ENCODE measurements around the gene IQSEC1. TPM values are rescaled to one million over a fixed set of nuclear protein-coding genes. Genes with fewer than 3 reads are reported as not detected.

The IQSEC1 gene
- total and polyA plus RNA-seq, 2 experiments from 2014 or later = 21.2 to 24.7 TPM

- DNase-seq (ENCODE audit: low spot score) = no peak
- no peaks in the 10 kb centered on the region for H3K9me2 ChIP-seq (replicated peaks; ENCODE audit: insufficient read depth)
- H3K36me3 ChIP-seq (replicated peaks; ENCODE audit: insufficient read depth, low read depth) = no peaks in the 10 kb centered on the region
- TF ChIP-seq CTCF (IDR thresholded peaks at IDR 0.05; ENCODE audit: poor library complexity) (no peak), EZH2 (IDR thresholded peaks at IDR 0.05; ENCODE audit: borderline replicate concordance) (no peak)
- H3K4me2 ChIP-seq = no peak overlapping the region
- no peaks in the 10 kb centered on the region for H4K20me1 ChIP-seq (ENCODE audit: insufficient read depth, poor library complexity, severe bottlenecking)
- H2AFZ ChIP-seq = no peak overlapping the region
- no peak overlapping the region for H3K27ac ChIP-seq
- WGBS (ENCODE audit: low lambda C conversion rate, missing lambda C conversion rate) = 88% methylated on average over 16 of the region's 16 CpGs
- H3K79me2 ChIP-seq = no peaks in the 10 kb centered on the region
- H3K4me1 ChIP-seq (ENCODE audit: insufficient read depth) = no peaks in the 10 kb centered on the region
- H3K4me3 ChIP-seq = no peak overlapping the region
- no peaks in the 10 kb centered on the region for H3K9me3 ChIP-seq (ENCODE audit: low read depth)
- no peaks in the 10 kb centered on the region for H3K27me3 ChIP-seq
Observed at GRCh38 chr3:13120928-13121552, 47.8 kb upstream of the IQSEC1 start.

- Histone ChIP-seq H3K27ac (no peak overlapping the region), H2AFZ (no peak overlapping the region), H3K4me2 (no peak overlapping the region), H3K9me3 (ENCODE audit: low read depth) (no peaks in the 10 kb centered on the region), H4K20me1 (ENCODE audit: insufficient read depth, poor library complexity, severe bottlenecking) (no peaks in the 10 kb centered on the region), H3K9me2 (replicated peaks; ENCODE audit: insufficient read depth) (no peaks in the 10 kb centered on the region), H3K36me3 (replicated peaks; ENCODE audit: insufficient read depth, low read depth) (no peaks in the 10 kb centered on the region), H3K4me3 (no peak overlapping the region), H3K79me2 (no peaks in the 10 kb centered on the region), H3K4me1 (ENCODE audit: insufficient read depth) (no peaks in the 10 kb centered on the region), H3K27me3 (peaks cover 3% of the 10 kb centered on the region)
- WGBS (ENCODE audit: low lambda C conversion rate, missing lambda C conversion rate) = 87% methylated on average over 14 of the region's 14 CpGs
- DNase-seq (ENCODE audit: low spot score) = no peak
- TF ChIP-seq EZH2 (IDR thresholded peaks at IDR 0.05; ENCODE audit: borderline replicate concordance) (no peak), EZH2phosphoT487 (IDR thresholded peaks at IDR 0.05; ENCODE audit: low read depth, severe bottlenecking, unreplicated experiment) (no peak), CTCF (IDR thresholded peaks at IDR 0.05; ENCODE audit: poor library complexity) (no peak)
Observed at GRCh38 chr3:13120289-13120927, 47.2 kb upstream of the IQSEC1 start.

GRCh38 chr3:13119471-13120220 lies 46.4 kb upstream of the IQSEC1 start:
- no peaks in the 10 kb centered on the region for H3K79me2 ChIP-seq
- DNase-seq (ENCODE audit: low spot score) = no peak
- TF ChIP-seq CTCF (IDR thresholded peaks at IDR 0.05; ENCODE audit: poor library complexity) (no peak), EZH2 (IDR thresholded peaks at IDR 0.05; ENCODE audit: borderline replicate concordance) (no peak), EZH2phosphoT487 (IDR thresholded peaks at IDR 0.05; ENCODE audit: low read depth, severe bottlenecking, unreplicated experiment) (no peak)
- H3K4me2 ChIP-seq = no peak overlapping the region
- no peaks in the 10 kb centered on the region for H3K9me2 ChIP-seq (replicated peaks; ENCODE audit: insufficient read depth)
- H3K36me3 ChIP-seq (replicated peaks; ENCODE audit: insufficient read depth, low read depth) = no peaks in the 10 kb centered on the region
- no peaks in the 10 kb centered on the region for H3K4me1 ChIP-seq (ENCODE audit: insufficient read depth)
- H3K9me3 ChIP-seq (ENCODE audit: low read depth) = no peaks in the 10 kb centered on the region
- 80% methylated on average over 17 of the region's 17 CpGs for WGBS (ENCODE audit: low lambda C conversion rate, missing lambda C conversion rate)
- no peak overlapping the region for H3K27ac ChIP-seq
- peaks cover 3% of the 10 kb centered on the region for H3K27me3 ChIP-seq
- no peak overlapping the region for H2AFZ ChIP-seq
- H3K4me3 ChIP-seq = no peak overlapping the region
- no peaks in the 10 kb centered on the region for H4K20me1 ChIP-seq (ENCODE audit: insufficient read depth, poor library complexity, severe bottlenecking)

Data from hepatocyte (in vitro differentiated cells).